Measurements from ENCODE around the gene PLD5.

DNA sequence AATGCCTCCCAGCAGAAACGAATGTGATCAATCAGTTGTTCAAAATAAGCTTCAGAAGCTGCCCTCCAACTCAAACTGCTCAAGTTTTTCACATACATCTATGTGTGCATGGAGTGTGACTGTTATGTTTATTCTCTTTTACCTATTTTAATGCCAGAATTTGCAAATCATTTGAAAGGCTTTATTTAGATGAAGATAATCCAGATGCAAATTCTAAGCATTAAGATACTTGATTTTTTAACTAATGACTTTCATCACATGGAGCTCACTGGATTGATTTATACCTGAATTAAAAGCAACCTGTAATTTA, 69.5 kb downstream of the PLD5 start:
- TF ChIP-seq POLR2A (IDR thresholded peaks at IDR 0.05; ENCODE audit: low read depth, low read length) (no peak), POLR2AphosphoS5 (IDR thresholded peaks at IDR 0.05; ENCODE audit: low read depth, low read length) (no peak), TAF1 (IDR thresholded peaks at IDR 0.05; ENCODE audit: borderline replicate concordance, low read depth, low read length) (no peak)
